Measurements from ENCODE around the gene ZMYND11.

ZMYND11 gene

GRCh38 chr10:288316-289200, 153.3 kb downstream of the ZMYND11 start:
- no peak for DNase-seq (ENCODE audit: extremely low spot score)
- no peak for TF ChIP-seq NFRKB (IDR thresholded peaks at IDR 0.05)
- POLR2A ChIA-PET = no interaction called here
- CTCF ChIA-PET = no interaction called here

GRCh38 chr10:289581-289980, 154.3 kb downstream of the ZMYND11 start:
- no peak for TF ChIP-seq NFRKB (IDR thresholded peaks at IDR 0.05)
- no peak for TF ChIP-seq FOXM1 (IDR thresholded peaks at IDR 0.05; ENCODE audit: borderline replicate concordance)
- no peak for TF ChIP-seq SUZ12 (IDR thresholded peaks at IDR 0.05)
- TF ChIP-seq CTBP1 (IDR thresholded peaks at IDR 0.05; ENCODE audit: borderline replicate concordance) = no peak
- no peak for TF ChIP-seq LEF1 (IDR thresholded peaks at IDR 0.05; ENCODE audit: borderline replicate concordance)
- TF ChIP-seq BHLHE40 (IDR thresholded peaks at IDR 0.05; ENCODE audit: borderline replicate concordance) = no peak
- TF ChIP-seq L3MBTL2 (conservative IDR thresholded peaks at IDR 0.05) = no peak
- TF ChIP-seq TARDBP (IDR thresholded peaks at IDR 0.05) = no peak
- no peak for TF ChIP-seq FOXK2 (IDR thresholded peaks at IDR 0.05)
- TF ChIP-seq ARNT (IDR thresholded peaks at IDR 0.05) = no peak
- TF ChIP-seq ZNF384 (IDR thresholded peaks at IDR 0.05) = no peak
- no peak for TF ChIP-seq HDGF (IDR thresholded peaks at IDR 0.05; ENCODE audit: borderline replicate concordance)
- no peak for DNase-seq (ENCODE audit: extremely low spot score)
- ChIA-PET POLR2A (no interaction called here), CTCF (interaction anchor here (0.6 kb wide), 1 partner anchor 55 kb away, joined by 3 read pairs; no protein-coding TSS in a partner anchor)

GRCh38 chr10:290026-290725, 154.9 kb downstream of the ZMYND11 start:
- no peak for DNase-seq (ENCODE audit: extremely low spot score)
- no peak for TF ChIP-seq BHLHE40 (IDR thresholded peaks at IDR 0.05; ENCODE audit: borderline replicate concordance)
- TF ChIP-seq TARDBP (IDR thresholded peaks at IDR 0.05) = no peak
- no peak for TF ChIP-seq L3MBTL2 (conservative IDR thresholded peaks at IDR 0.05)
- no peak for TF ChIP-seq HDGF (IDR thresholded peaks at IDR 0.05; ENCODE audit: borderline replicate concordance)
- no peak for TF ChIP-seq FOXK2 (IDR thresholded peaks at IDR 0.05)
- no peak for TF ChIP-seq SUZ12 (IDR thresholded peaks at IDR 0.05)
- TF ChIP-seq SP1 (IDR thresholded peaks at IDR 0.05) = no peak
- TF ChIP-seq PKNOX1 (IDR thresholded peaks at IDR 0.05) = no peak
- TF ChIP-seq FOXM1 (IDR thresholded peaks at IDR 0.05; ENCODE audit: borderline replicate concordance) = no peak
- no peak for TF ChIP-seq ELF4 (IDR thresholded peaks at IDR 0.05)
- no peak for TF ChIP-seq ARNT (IDR thresholded peaks at IDR 0.05)
- TF ChIP-seq FOXA1 (IDR thresholded peaks at IDR 0.05) = no peak
- no peak for TF ChIP-seq CTBP1 (IDR thresholded peaks at IDR 0.05; ENCODE audit: borderline replicate concordance)
- TF ChIP-seq LEF1 (IDR thresholded peaks at IDR 0.05; ENCODE audit: borderline replicate concordance) = no peak
- POLR2A ChIA-PET = no interaction called here
- CTCF ChIA-PET = interaction anchor here (0.6 kb wide), 1 partner anchor 55 kb away, joined by 3 read pairs; no protein-coding TSS in a partner anchor

GRCh38 chr10:293636-294035, 158.4 kb downstream of the ZMYND11 start:
- CTCF ChIA-PET = no interaction called here
- TF ChIP-seq ELF4 (IDR thresholded peaks at IDR 0.05) = no peak
- no peak for TF ChIP-seq ZNF384 (IDR thresholded peaks at IDR 0.05)
- TF ChIP-seq FOXA1 (IDR thresholded peaks at IDR 0.05) = no peak
- POLR2A ChIA-PET = no interaction called here
- DNase-seq (ENCODE audit: extremely low spot score) = no peak

- ChIA-PET POLR2A (no interaction called here), CTCF (no interaction called here)
- DNase-seq (ENCODE audit: extremely low spot score) = no peak
Measured at GRCh38 chr10:297567-297966, 162.3 kb downstream of the ZMYND11 start.

GRCh38 chr10:298033-298432, 162.8 kb downstream of the ZMYND11 start:
- ChIA-PET CTCF (no interaction called here), POLR2A (no interaction called here)
- DNase-seq (ENCODE audit: extremely low spot score) = no peak
- TF ChIP-seq FOXK2 (IDR thresholded peaks at IDR 0.05) = no peak
- TF ChIP-seq SP1 (IDR thresholded peaks at IDR 0.05) = no peak
- TF ChIP-seq FOXM1 (IDR thresholded peaks at IDR 0.05; ENCODE audit: borderline replicate concordance) = no peak
- no peak for TF ChIP-seq PKNOX1 (IDR thresholded peaks at IDR 0.05)
- no peak for TF ChIP-seq ZNF384 (IDR thresholded peaks at IDR 0.05)
- TF ChIP-seq BHLHE40 (IDR thresholded peaks at IDR 0.05; ENCODE audit: borderline replicate concordance) = no peak
- TF ChIP-seq LEF1 (IDR thresholded peaks at IDR 0.05; ENCODE audit: borderline replicate concordance) = no peak
- no peak for TF ChIP-seq L3MBTL2 (conservative IDR thresholded peaks at IDR 0.05)
- TF ChIP-seq SUZ12 (IDR thresholded peaks at IDR 0.05) = no peak
- no peak for TF ChIP-seq CTBP1 (IDR thresholded peaks at IDR 0.05; ENCODE audit: borderline replicate concordance)
- no peak for TF ChIP-seq ARNT (IDR thresholded peaks at IDR 0.05)
- TF ChIP-seq HDGF (IDR thresholded peaks at IDR 0.05; ENCODE audit: borderline replicate concordance) = no peak
- no peak for TF ChIP-seq FOXA1 (IDR thresholded peaks at IDR 0.05)
- no peak for TF ChIP-seq ELF4 (IDR thresholded peaks at IDR 0.05)
- TF ChIP-seq NFRKB (IDR thresholded peaks at IDR 0.05) = no peak
- no peak for TF ChIP-seq TARDBP (IDR thresholded peaks at IDR 0.05)

More at GRCh38 chr10:297567-297966, 162.3 kb downstream of the ZMYND11 start:
- TF ChIP-seq SUZ12 (IDR thresholded peaks at IDR 0.05) (no peak), FOXA1 (IDR thresholded peaks at IDR 0.05) (no peak), PKNOX1 (IDR thresholded peaks at IDR 0.05) (no peak), SP1 (IDR thresholded peaks at IDR 0.05) (no peak)

All from HEK293T (cell line).